Transverse colon (tissue), 3 donors: ENCODE results near the gene PHF10.

Experiments
- CTCF ChIP-seq, 5 experiments: fragments of 200-600 bp in 3 of 5; fragments of 450-650 bp in 2 of 5; sonication (generic) in 3 of 5; IDR thresholded peaks; 1 replicate in 2 of 5; 2 replicates in 3 of 5; pipeline ENCODE4 v1.5.1; 2016 to 2017; ENCODE audit warnings: antibody characterized with exemption in 5 of 5, inconsistent platforms in 3 of 5, mild to moderate bottlenecking in 2 of 5, moderate library complexity in 1 of 5
- POLR2A ChIP-seq: fragments of 450-650 bp; IDR thresholded peaks from one replicate; pipeline ENCODE4 v1.6.1; 2016; ENCODE audit warnings: antibody characterized with exemption, mild to moderate bottlenecking, moderate library complexity

DNA sequence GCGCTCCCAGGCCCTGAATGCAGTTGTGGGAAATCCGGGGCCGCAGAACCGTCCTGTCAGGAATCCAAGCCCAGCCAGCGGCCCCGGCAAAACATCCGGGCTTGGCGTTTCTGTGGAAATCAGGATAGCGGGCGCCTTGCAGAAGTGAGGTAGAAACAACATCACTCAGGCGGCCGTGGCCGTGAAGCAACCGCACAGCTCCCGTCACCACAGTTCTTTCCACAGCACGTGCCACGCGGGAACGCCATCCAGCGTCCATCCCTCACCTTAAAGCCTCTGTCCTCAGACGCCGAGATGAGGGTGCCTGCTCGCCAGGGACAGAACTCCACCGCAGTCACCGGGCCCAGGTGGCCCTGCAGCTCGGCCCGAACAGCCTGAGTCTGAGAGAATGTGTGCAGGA lies 56.6 kb downstream of the PHF10 start:
- TF ChIP-seq CTCF (IDR thresholded peaks at IDR 0.05) (no peak), POLR2A (no peak)
